Panc1 (cell line): Measurements from ENCODE around the gene FARP1. TPM values are rescaled to one million over a fixed set of nuclear protein-coding genes. Genes with fewer than 3 reads are reported as not detected.

Experiments
- ATAC-seq: fragments of 200-7000 bp; cut with Tn5 transposase; 2 replicates; pipeline ENCODE4 v1.9.1; 2020; ENCODE audit warnings: mild to moderate bottlenecking, moderate library complexity
- BruUV-seq: library from RNA; stranded (reverse); fragments of 400-500 nt; replicated peaks from 2 replicates; lab custom pipeline; 2021; lab: Mats Ljungman, UMichigan
- CTCF ChIA-PET: fragments of 300-600 bp; sonication (Branson Sonifier 250); formaldehyde crosslinking; loops from one replicate; lab custom pipeline; 2022; ENCODE audit warnings: antibody characterized with exemption; lab: Charles Lee
- POLR2A ChIA-PET: fragments of 300-600 bp; sonication (Branson Sonifier 250); formaldehyde crosslinking; loops from one replicate; lab custom pipeline; 2022; ENCODE audit warnings: antibody characterized with exemption; lab: Charles Lee
- DNase-seq: peaks from one replicate; pipeline ENCODE4 v3.0.0-alpha.2; 2010; ENCODE audit warnings: low read depth, low spot score
- H3K27ac ChIP-seq: 2 replicates; pipeline ENCODE4 v1.5.1; 2011; ENCODE audit warnings: mild to moderate bottlenecking, low read length, inconsistent platforms
- H3K27me3 ChIP-seq: fragments of 200-500 bp; sonication (Bioruptor generic); 2 replicates; pipeline ENCODE4 v1.6.0; 2014; ENCODE audit warnings: low read length, inconsistent platforms; ENCODE audit not compliant: control insufficient read depth, insufficient read depth
- H3K36me3 ChIP-seq: fragments of 200-500 bp; sonication (Bioruptor generic); 2 replicates; pipeline ENCODE4 v1.5.1; 2014; ENCODE audit warnings: inconsistent platforms, mild to moderate bottlenecking, low read length, moderate library complexity; ENCODE audit not compliant: control insufficient read depth, insufficient read depth
- H3K4me1 ChIP-seq: 2 replicates; pipeline ENCODE4 v1.5.1; 2011; ENCODE audit warnings: inconsistent platforms, mild to moderate bottlenecking, low read length, moderate library complexity; ENCODE audit not compliant: control insufficient read depth, insufficient read depth
- H3K4me3 ChIP-seq, 2 experiments: 2 replicates each; pipeline ENCODE4 v1.5.1; 2011 to 2012; ENCODE audit warnings: low read depth in 2 of 2, low read length in 2 of 2, mild to moderate bottlenecking in 2 of 2, inconsistent platforms in 1 of 2, moderate library complexity in 1 of 2
- H3K9me3 ChIP-seq: fragments of 200-500 bp; sonication (Bioruptor generic); 2 replicates; pipeline ENCODE4 v1.5.1; 2014; ENCODE audit warnings: low read depth, mild to moderate bottlenecking, inconsistent platforms, low read length, moderate library complexity; ENCODE audit not compliant: control insufficient read depth, insufficient read depth
- POLR2AphosphoS5 ChIP-seq: IDR thresholded peaks from 2 replicates; pipeline ENCODE4 v1.6.1; 2012; ENCODE audit warnings: mild to moderate bottlenecking, low read depth, low read length, moderate library complexity
- SIN3A ChIP-seq: IDR thresholded peaks from 2 replicates; pipeline ENCODE4 v1.6.1; 2012; ENCODE audit warnings: low read depth, mild to moderate bottlenecking, low read length, moderate library complexity, borderline replicate concordance; ENCODE audit not compliant: insufficient read depth
- TCF7L2 ChIP-seq: IDR thresholded peaks from 2 replicates; pipeline ENCODE4 v1.6.1; 2011; ENCODE audit warnings: mild to moderate bottlenecking, low read depth, low read length, inconsistent platforms
- in situ Hi-C: cut with HindIII; loops from 2 replicates; pipeline ENCODE4 v1.10.0; 2016; ENCODE audit warnings: low sequenced_read_pairs, low pct_unique_long_range_greater_than_20kb
- intact Hi-C: fragments of 100-400 bp; cut with micrococcal nuclease; formaldehyde crosslinking; loops from one replicate; pipeline ENCODE4 v1.10.0; 2022; ENCODE audit not compliant: unreplicated experiment
- total RNA-seq: library from RNA; stranded (reverse); gene quantifications from one replicate; pipeline ENCODE4 v1.2.1, GENCODE V29; 2021; ENCODE audit not compliant: unreplicated experiment
- TF ChIP-seq, protein P1 (sequence below): fragments of 450-650 bp; IDR thresholded peaks from 2 replicates; pipeline ENCODE4 v1.5.1; 2017; ENCODE audit warnings: mild to moderate bottlenecking
- TF ChIP-seq, protein P2 (sequence below), 2 experiments: IDR thresholded peaks; 2 replicates each; pipeline ENCODE4 v1.6.1; 2011 to 2012; ENCODE audit warnings: low read depth in 2 of 2, control low read depth in 1 of 2, low read length in 1 of 2, mild to moderate bottlenecking in 1 of 2, moderate library complexity in 1 of 2; ENCODE audit not compliant: insufficient read depth in 1 of 2

Gene FARP1
- total RNA-seq, 1 experiment from 2014 or later = 61.9 TPM

DNA sequence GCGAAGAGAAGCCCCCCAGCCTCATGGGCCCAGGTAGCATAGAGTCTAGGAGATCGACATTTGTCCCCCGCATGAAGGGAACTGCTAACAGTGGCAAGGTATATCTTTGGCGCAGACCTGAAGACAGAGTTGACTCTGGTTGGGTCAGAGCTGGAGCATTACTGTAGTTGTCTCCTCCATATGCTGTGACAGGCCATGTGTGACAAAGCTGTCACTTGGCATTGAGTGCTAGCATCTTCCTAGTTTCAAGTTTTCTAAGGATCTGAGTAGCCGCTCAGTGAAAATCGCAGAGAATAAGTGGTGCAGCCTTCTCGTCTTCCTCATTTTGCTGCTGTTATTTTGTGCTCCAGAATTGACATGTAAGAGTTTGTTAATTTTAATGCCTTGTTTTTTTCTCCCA, 223.5 kb downstream of the FARP1 start:
- ATAC-seq (no peak), DNase-seq (no peak)
- H3K27me3 ChIP-seq = no peaks in the 10 kb centered on the region
- no TSS peak for BruUV-seq
- no peaks in the 10 kb centered on the region for H3K4me1 ChIP-seq
- CTCF ChIA-PET = no interaction called here
- no peak overlapping the region for H3K4me3 ChIP-seq
- intact Hi-C loops (no loop called here), in situ Hi-C loops (no loop called here)
- POLR2A ChIA-PET = interaction anchor here (0.7 kb wide), 1 partner anchor 78 kb away, joined by 3 read pairs; no protein-coding TSS in a partner anchor
- H3K27ac ChIP-seq = no peak overlapping the region
- TF ChIP-seq, protein P1, sequence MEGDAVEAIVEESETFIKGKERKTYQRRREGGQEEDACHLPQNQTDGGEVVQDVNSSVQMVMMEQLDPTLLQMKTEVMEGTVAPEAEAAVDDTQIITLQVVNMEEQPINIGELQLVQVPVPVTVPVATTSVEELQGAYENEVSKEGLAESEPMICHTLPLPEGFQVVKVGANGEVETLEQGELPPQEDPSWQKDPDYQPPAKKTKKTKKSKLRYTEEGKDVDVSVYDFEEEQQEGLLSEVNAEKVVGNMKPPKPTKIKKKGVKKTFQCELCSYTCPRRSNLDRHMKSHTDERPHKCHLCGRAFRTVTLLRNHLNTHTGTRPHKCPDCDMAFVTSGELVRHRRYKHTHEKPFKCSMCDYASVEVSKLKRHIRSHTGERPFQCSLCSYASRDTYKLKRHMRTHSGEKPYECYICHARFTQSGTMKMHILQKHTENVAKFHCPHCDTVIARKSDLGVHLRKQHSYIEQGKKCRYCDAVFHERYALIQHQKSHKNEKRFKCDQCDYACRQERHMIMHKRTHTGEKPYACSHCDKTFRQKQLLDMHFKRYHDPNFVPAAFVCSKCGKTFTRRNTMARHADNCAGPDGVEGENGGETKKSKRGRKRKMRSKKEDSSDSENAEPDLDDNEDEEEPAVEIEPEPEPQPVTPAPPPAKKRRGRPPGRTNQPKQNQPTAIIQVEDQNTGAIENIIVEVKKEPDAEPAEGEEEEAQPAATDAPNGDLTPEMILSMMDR = no peak
- TF ChIP-seq SIN3A = no peak
- no peak for TF ChIP-seq TCF7L2
- no peak for TF ChIP-seq POLR2AphosphoS5
- TF ChIP-seq, protein P2, sequence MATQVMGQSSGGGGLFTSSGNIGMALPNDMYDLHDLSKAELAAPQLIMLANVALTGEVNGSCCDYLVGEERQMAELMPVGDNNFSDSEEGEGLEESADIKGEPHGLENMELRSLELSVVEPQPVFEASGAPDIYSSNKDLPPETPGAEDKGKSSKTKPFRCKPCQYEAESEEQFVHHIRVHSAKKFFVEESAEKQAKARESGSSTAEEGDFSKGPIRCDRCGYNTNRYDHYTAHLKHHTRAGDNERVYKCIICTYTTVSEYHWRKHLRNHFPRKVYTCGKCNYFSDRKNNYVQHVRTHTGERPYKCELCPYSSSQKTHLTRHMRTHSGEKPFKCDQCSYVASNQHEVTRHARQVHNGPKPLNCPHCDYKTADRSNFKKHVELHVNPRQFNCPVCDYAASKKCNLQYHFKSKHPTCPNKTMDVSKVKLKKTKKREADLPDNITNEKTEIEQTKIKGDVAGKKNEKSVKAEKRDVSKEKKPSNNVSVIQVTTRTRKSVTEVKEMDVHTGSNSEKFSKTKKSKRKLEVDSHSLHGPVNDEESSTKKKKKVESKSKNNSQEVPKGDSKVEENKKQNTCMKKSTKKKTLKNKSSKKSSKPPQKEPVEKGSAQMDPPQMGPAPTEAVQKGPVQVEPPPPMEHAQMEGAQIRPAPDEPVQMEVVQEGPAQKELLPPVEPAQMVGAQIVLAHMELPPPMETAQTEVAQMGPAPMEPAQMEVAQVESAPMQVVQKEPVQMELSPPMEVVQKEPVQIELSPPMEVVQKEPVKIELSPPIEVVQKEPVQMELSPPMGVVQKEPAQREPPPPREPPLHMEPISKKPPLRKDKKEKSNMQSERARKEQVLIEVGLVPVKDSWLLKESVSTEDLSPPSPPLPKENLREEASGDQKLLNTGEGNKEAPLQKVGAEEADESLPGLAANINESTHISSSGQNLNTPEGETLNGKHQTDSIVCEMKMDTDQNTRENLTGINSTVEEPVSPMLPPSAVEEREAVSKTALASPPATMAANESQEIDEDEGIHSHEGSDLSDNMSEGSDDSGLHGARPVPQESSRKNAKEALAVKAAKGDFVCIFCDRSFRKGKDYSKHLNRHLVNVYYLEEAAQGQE (IDR thresholded peaks at IDR 0.05; ENCODE audit: insufficient read depth in 1 of 2, low read depth in 2 of 2, low read length in 1 of 2) = no peak
- H3K36me3 ChIP-seq = no peaks in the 10 kb centered on the region
- H3K9me3 ChIP-seq = no peaks in the 10 kb centered on the region

DNA sequence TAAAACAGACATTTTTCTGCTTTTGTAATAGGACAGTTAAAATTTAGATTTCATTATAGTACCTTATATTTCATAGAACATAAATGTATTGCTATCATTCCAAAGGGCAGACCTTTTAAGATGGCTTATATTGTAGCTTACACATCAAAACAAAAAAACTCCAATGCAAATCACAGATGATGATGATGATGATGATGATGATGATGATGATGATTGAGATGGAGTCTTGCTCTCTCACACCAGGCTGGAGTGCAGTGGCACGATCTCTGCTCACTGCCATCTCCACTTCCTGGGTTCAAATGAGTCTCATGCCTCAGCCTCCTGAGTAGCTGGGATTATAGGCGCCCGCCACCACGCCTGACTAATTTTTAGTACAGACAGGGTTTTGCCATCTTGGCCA, 224.1 kb downstream of the FARP1 start:
- intact Hi-C loops = no loop called here
- Histone ChIP-seq H3K4me3 (no peak overlapping the region), H3K4me1 (no peaks in the 10 kb centered on the region), H3K27ac (no peak overlapping the region), H3K27me3 (no peaks in the 10 kb centered on the region), H3K36me3 (no peaks in the 10 kb centered on the region), H3K9me3 (no peaks in the 10 kb centered on the region)
- CTCF ChIA-PET = no interaction called here
- ATAC-seq (no peak), DNase-seq (no peak)
- TF ChIP-seq POLR2AphosphoS5 (no peak), SIN3A (no peak), TCF7L2 (no peak)
- TF ChIP-seq, protein P2 (IDR thresholded peaks at IDR 0.05; ENCODE audit: insufficient read depth in 1 of 2, low read depth in 2 of 2, low read length in 1 of 2) = no peak
- TF ChIP-seq, protein P1 = no peak
- POLR2A ChIA-PET = no interaction called here
- in situ Hi-C loops = no loop called here
- BruUV-seq = no TSS peak
